Keratinocyte (primary cell): ENCODE results near the gene U2SURP. TPM values are rescaled to one million over a fixed set of nuclear protein-coding genes. Genes with fewer than 3 reads are reported as not detected.

Experiments used
- DNase-seq: peaks from one replicate; pipeline ENCODE4 v3.0.0-alpha.2; 2011; ENCODE audit warnings: low read depth, missing footprints, low spot score
- FAIRE-seq: peaks from 2 replicates; lab custom pipeline; 2011; peaks lifted over from hg19 to GRCh38; lab: Jason Lieb, UNC
- H2AFZ ChIP-seq: 2 replicates; pipeline ENCODE4 v1.6.0; 2012; ENCODE audit warnings: low read length, control low read depth, inconsistent platforms; ENCODE audit not compliant: control insufficient read depth
- H3K27ac ChIP-seq: 2 replicates; pipeline ENCODE4 v1.5.1; 2011; ENCODE audit warnings: low read length; ENCODE audit not compliant: control insufficient read depth, insufficient read depth
- H3K27me3 ChIP-seq: 3 replicates; pipeline ENCODE4 v1.6.0; 2011; ENCODE audit warnings: low read length; ENCODE audit not compliant: control insufficient read depth, insufficient read depth; ENCODE audit errors: extremely low read depth
- H3K36me3 ChIP-seq, 2 experiments: 2 replicates in 1 of 2; 3 replicates in 1 of 2; pipeline ENCODE4 v1.5.1; 2011; ENCODE audit warnings: low read length in 2 of 2, mild to moderate bottlenecking in 1 of 2; ENCODE audit not compliant: control insufficient read depth in 2 of 2, insufficient read depth in 2 of 2; ENCODE audit errors: extremely low read depth in 1 of 2
- H3K4me1 ChIP-seq: 3 replicates; pipeline ENCODE4 v1.5.1; 2011; ENCODE audit warnings: low read length; ENCODE audit not compliant: control insufficient read depth, insufficient read depth; ENCODE audit errors: extremely low read depth
- H3K4me2 ChIP-seq: 3 replicates; pipeline ENCODE4 v1.6.0; 2011; ENCODE audit warnings: low read depth, low read length; ENCODE audit not compliant: control insufficient read depth, insufficient read depth; ENCODE audit errors: extremely low read depth
- H3K4me3 ChIP-seq, 3 experiments: fragments of 200-600 bp in 1 of 3; sonication (generic) in 1 of 3; 2 replicates in 2 of 3; 3 replicates in 1 of 3; pipeline ENCODE4 v1.5.1; 2011 to 2016; ENCODE audit warnings: low read length in 3 of 3, mild to moderate bottlenecking in 3 of 3, control low read depth in 2 of 3, inconsistent platforms in 1 of 3, low read depth in 1 of 3, mixed read lengths in 1 of 3, mixed run types in 1 of 3, moderate library complexity in 1 of 3; ENCODE audit not compliant: control insufficient read depth in 2 of 3, insufficient read depth in 2 of 3; ENCODE audit errors: extremely low read depth in 1 of 3
- H3K79me2 ChIP-seq: 2 replicates; pipeline ENCODE4 v1.6.0; 2012; ENCODE audit warnings: low read length; ENCODE audit not compliant: control insufficient read depth, insufficient read depth
- H3K9ac ChIP-seq: 3 replicates; pipeline ENCODE4 v1.6.0; 2011; ENCODE audit warnings: low read length; ENCODE audit not compliant: control insufficient read depth, insufficient read depth; ENCODE audit errors: extremely low read depth
- H3K9me1 ChIP-seq: 3 replicates; pipeline ENCODE4 v1.6.0; 2011; ENCODE audit warnings: low read length; ENCODE audit not compliant: control insufficient read depth, insufficient read depth; ENCODE audit errors: extremely low read depth
- H3K9me3 ChIP-seq: 2 replicates; pipeline ENCODE4 v1.5.1; 2012; ENCODE audit warnings: low read depth, low read length; ENCODE audit not compliant: control insufficient read depth
- H4K20me1 ChIP-seq: 3 replicates; pipeline ENCODE4 v1.6.0; 2011; ENCODE audit warnings: low read length; ENCODE audit not compliant: control insufficient read depth, insufficient read depth; ENCODE audit errors: extremely low read depth
- EZH2 ChIP-seq: IDR thresholded peaks from one replicate; pipeline ENCODE4 v1.6.1; 2012; ENCODE audit warnings: inconsistent platforms, mild to moderate bottlenecking, low read length, moderate library complexity
- dilution Hi-C: fragments of 300-500 bp; cut with MboI; formaldehyde crosslinking; loops from one replicate; pipeline ENCODE4 v1.7.0; 2020; ENCODE audit warnings: low sequenced_read_pairs; ENCODE audit not compliant: extremely low pct_ligation_motif_present
- polyA plus RNA-seq, 5 experiments: library from polyadenylated mRNA; depleted of rRNA in 3 of 5; stranded (reverse) in 3 of 5; stranded (forward) in 1 of 5; unstranded in 1 of 5; fragments of >200 nt; gene quantifications; 1 replicate in 1 of 5; 2 replicates in 3 of 5; 3 replicates in 1 of 5; pipeline versions ENCODE4 v1.2.1 to v1.2.3, GENCODE V29; 2011 to 2012; ENCODE audit warnings: missing spikeins in 2 of 5, low read depth in 1 of 5, low replicate concordance in 1 of 5
- TF ChIP-seq, protein P1 (sequence below), 3 experiments: IDR thresholded peaks in 1 of 3; conservative IDR thresholded peaks in 1 of 3; optimal IDR thresholded peaks in 1 of 3; 2 replicates in 2 of 3; 3 replicates in 1 of 3; pipeline versions ENCODE3 to v1.5.1; 2011; ENCODE audit warnings: low read length in 3 of 3, mild to moderate bottlenecking in 3 of 3, moderate library complexity in 2 of 3, control low read depth in 1 of 3, inconsistent platforms in 1 of 3; ENCODE audit not compliant: insufficient read depth in 2 of 3; ENCODE audit errors: extremely low read depth in 1 of 3

Gene U2SURP
- polyA plus RNA-seq, 1 donor (not counting 4 experiments of a cell fraction or from before 2014, with no cell fraction given) = 75.9 TPM

DNA sequence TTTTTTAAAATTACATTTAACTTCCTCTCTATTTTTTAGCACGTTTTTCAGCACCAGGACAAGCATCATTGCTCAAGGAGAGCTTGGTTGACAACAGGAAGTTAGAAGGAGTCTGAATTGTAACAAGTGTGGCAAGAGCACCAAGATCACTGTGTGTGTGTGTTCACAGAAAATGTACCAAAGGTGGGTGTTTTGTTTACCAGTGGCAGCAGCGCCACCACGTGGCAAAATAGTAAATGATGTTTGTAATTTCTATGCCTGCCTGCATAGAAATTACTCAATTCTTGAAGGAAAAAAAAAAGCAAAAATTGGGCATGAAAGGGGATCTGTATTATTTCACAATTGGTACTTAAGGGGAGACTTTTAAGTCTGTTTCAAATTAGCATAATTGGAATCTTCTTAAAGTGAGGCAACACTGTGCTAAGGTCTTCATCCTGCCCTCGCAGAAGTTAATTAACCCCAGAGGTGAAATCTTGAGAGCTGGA, 7.4 kb upstream of the U2SURP start:
- no peak for TF ChIP-seq EZH2
- TF ChIP-seq, protein P1, sequence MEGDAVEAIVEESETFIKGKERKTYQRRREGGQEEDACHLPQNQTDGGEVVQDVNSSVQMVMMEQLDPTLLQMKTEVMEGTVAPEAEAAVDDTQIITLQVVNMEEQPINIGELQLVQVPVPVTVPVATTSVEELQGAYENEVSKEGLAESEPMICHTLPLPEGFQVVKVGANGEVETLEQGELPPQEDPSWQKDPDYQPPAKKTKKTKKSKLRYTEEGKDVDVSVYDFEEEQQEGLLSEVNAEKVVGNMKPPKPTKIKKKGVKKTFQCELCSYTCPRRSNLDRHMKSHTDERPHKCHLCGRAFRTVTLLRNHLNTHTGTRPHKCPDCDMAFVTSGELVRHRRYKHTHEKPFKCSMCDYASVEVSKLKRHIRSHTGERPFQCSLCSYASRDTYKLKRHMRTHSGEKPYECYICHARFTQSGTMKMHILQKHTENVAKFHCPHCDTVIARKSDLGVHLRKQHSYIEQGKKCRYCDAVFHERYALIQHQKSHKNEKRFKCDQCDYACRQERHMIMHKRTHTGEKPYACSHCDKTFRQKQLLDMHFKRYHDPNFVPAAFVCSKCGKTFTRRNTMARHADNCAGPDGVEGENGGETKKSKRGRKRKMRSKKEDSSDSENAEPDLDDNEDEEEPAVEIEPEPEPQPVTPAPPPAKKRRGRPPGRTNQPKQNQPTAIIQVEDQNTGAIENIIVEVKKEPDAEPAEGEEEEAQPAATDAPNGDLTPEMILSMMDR (optimal IDR thresholded peaks at IDR 0.05 in 1 of 3, IDR thresholded peaks at IDR 0.05 in 1 of 3, conservative IDR thresholded peaks at IDR 0.05 in 1 of 3; ENCODE audit: extremely low read depth in 1 of 3, insufficient read depth in 2 of 3, low read length in 3 of 3) = peak; percentile 39 to 82 (median 70)
- H3K36me3 ChIP-seq = no peaks in the 10 kb centered on the region
- H2AFZ ChIP-seq = no peak overlapping the region
- H3K4me2 ChIP-seq = no peak overlapping the region
- H3K9ac ChIP-seq = no peak overlapping the region
- H3K27me3 ChIP-seq = no peaks in the 10 kb centered on the region
- H3K4me1 ChIP-seq = peaks cover 4% of the 10 kb centered on the region
- dilution Hi-C loops = no loop called here
- H3K9me3 ChIP-seq = no peaks in the 10 kb centered on the region
- FAIRE-seq (peak; percentile 92), DNase-seq (no peak)
- no peak overlapping the region for H3K27ac ChIP-seq
- no peaks in the 10 kb centered on the region for H3K79me2 ChIP-seq
- H3K9me1 ChIP-seq = no peaks in the 10 kb centered on the region
- H3K4me3 ChIP-seq = no peak overlapping the region
- H4K20me1 ChIP-seq = no peaks in the 10 kb centered on the region

DNA sequence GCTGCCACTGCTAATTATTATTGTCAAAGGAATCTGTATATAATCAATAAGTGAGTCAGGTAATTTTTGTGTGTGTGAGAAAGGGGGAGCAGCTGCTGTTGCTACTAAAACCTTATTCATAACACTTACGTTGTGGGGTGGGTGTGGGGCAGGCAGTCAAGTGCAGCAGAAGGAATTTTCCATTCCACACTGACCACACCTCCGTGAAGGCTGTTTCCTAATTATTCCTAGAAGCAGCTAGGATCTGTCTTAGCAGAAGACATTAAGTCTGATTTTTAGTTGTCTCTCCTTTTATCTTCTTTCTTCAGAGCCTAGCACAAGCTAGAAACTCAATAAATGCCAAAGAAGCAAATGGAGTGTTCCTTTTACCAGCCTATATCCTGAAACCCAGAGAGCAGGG, 4.0 kb upstream of the U2SURP start:
- Histone ChIP-seq H2AFZ (no peak overlapping the region), H3K27ac (no peak overlapping the region), H3K36me3 (no peaks in the 10 kb centered on the region), H3K27me3 (no peaks in the 10 kb centered on the region), H3K9me3 (no peaks in the 10 kb centered on the region), H3K4me3 (no peak overlapping the region), H3K9ac (no peak overlapping the region), H3K4me1 (peaks cover 11% of the 10 kb centered on the region), H3K79me2 (peaks cover 12% of the 10 kb centered on the region), H4K20me1 (no peaks in the 10 kb centered on the region), H3K4me2 (no peak overlapping the region), H3K9me1 (no peaks in the 10 kb centered on the region)
- dilution Hi-C loops = no loop called here
- no peak for FAIRE-seq
- no peak for TF ChIP-seq EZH2
- TF ChIP-seq, protein P1 (optimal IDR thresholded peaks at IDR 0.05 in 1 of 3, IDR thresholded peaks at IDR 0.05 in 1 of 3, conservative IDR thresholded peaks at IDR 0.05 in 1 of 3; ENCODE audit: extremely low read depth in 1 of 3, insufficient read depth in 2 of 3, low read length in 3 of 3) = no peak
- no peak for DNase-seq
